ENCODE measurements around the gene KCNJ4.
A peak's percentile ranks its signal among the peaks of the same experiment; 100 is the strongest.

The KCNJ4 gene

DNA sequence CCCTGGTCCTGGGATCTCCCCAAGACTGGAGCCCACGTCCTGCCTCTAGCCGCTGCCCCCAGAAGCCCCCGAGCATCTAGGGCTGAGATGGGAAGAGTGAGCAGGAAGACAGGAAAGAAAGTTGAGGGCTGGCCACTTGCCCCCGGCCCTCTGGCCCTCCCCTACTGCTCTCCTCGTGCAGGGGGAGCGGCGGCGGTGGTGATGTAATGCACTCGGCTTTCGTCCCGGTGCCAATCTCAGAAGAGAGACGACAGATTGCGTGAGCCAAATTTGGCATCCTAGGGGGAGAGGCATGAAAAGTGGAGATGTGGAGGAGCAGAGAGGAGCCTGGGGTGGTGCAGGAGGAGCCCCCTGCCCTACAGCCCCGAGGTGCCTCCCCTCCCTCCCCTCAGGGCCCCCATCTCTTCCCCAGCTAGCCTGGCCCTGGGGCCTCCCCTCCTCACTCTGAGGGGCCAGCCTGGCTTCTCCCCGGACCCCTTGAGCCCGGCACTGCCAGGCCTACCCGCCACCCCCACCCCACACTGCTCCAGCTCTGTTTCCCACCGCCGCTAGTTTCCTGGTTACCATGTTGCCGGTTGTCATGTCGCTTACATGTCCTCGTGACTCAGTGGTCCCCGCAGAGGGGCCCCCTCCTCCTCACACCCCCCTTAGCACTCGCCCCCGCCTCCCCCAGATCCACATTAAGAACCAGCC is 2.5 kb downstream of the KCNJ4 start (continued):
- TF ChIP-seq, protein P1, sequence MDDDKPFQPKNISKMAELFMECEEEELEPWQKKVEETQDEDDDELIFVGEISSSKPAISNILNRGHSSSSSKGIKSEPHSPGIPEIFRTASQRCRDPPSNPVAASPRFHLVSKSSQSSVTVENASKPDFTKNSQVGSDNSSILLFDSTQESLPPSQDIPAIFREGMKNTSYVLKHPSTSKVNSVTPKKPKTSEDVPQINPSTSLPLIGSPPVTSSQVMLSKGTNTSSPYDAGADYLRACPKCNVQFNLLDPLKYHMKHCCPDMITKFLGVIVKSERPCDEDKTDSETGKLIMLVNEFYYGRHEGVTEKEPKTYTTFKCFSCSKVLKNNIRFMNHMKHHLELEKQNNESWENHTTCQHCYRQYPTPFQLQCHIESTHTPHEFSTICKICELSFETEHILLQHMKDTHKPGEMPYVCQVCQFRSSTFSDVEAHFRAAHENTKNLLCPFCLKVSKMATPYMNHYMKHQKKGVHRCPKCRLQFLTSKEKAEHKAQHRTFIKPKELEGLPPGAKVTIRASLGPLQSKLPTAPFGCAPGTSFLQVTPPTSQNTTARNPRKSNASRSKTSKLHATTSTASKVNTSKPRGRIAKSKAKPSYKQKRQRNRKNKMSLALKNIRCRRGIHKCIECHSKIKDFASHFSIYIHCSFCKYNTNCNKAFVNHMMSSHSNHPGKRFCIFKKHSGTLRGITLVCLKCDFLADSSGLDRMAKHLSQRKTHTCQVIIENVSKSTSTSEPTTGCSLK (tag by site-specific recombination; IDR thresholded peaks at IDR 0.05) = no peak
- TF ChIP-seq ZXDB (tag by site-specific recombination; IDR thresholded peaks at IDR 0.05) (no peak), ZNF366 (tag by site-specific recombination; conservative IDR thresholded peaks at IDR 0.05) (peak; percentile 57), YY2 (tag by site-specific recombination; IDR thresholded peaks at IDR 0.05) (no peak), MZF1 (tag by site-specific recombination; IDR thresholded peaks at IDR 0.05; ENCODE audit: borderline replicate concordance) (no peak), HOXD13 (CRISPR knock-in tag; IDR thresholded peaks at IDR 0.05; ENCODE audit: borderline replicate concordance) (no peak), KLF16 (tag by site-specific recombination; IDR thresholded peaks at IDR 0.05) (no peak), GLIS1 (tag by site-specific recombination; IDR thresholded peaks at IDR 0.05) (peak; percentile 45), ZNF2 (tag by site-specific recombination; IDR thresholded peaks at IDR 0.05) (no peak), KLF8 (tag by site-specific recombination; IDR thresholded peaks at IDR 0.05) (peak; percentile 48; the same call in 1 of the 2 replicates), ZIC2 (tag by site-specific recombination; IDR thresholded peaks at IDR 0.05) (peak; percentile 56), SP2 (tag by site-specific recombination; IDR thresholded peaks at IDR 0.05) (no peak), KLF1 (tag by site-specific recombination; IDR thresholded peaks at IDR 0.05) (no peak), ZNF223 (tag by site-specific recombination; IDR thresholded peaks at IDR 0.05) (no peak), ZNF544 (tag by site-specific recombination; IDR thresholded peaks at IDR 0.05) (no peak), GLIS2 (tag by site-specific recombination; IDR thresholded peaks at IDR 0.05) (peak; percentile 67), GLI4 (tag by site-specific recombination; IDR thresholded peaks at IDR 0.05) (no peak)
- TF ChIP-seq, protein P2, sequence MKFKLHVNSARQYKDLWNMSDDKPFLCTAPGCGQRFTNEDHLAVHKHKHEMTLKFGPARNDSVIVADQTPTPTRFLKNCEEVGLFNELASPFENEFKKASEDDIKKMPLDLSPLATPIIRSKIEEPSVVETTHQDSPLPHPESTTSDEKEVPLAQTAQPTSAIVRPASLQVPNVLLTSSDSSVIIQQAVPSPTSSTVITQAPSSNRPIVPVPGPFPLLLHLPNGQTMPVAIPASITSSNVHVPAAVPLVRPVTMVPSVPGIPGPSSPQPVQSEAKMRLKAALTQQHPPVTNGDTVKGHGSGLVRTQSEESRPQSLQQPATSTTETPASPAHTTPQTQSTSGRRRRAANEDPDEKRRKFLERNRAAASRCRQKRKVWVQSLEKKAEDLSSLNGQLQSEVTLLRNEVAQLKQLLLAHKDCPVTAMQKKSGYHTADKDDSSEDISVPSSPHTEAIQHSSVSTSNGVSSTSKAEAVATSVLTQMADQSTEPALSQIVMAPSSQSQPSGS (tag by site-specific recombination; IDR thresholded peaks at IDR 0.05; ENCODE audit: low read depth) = peak; percentile 78
- TF ChIP-seq, protein P3, sequence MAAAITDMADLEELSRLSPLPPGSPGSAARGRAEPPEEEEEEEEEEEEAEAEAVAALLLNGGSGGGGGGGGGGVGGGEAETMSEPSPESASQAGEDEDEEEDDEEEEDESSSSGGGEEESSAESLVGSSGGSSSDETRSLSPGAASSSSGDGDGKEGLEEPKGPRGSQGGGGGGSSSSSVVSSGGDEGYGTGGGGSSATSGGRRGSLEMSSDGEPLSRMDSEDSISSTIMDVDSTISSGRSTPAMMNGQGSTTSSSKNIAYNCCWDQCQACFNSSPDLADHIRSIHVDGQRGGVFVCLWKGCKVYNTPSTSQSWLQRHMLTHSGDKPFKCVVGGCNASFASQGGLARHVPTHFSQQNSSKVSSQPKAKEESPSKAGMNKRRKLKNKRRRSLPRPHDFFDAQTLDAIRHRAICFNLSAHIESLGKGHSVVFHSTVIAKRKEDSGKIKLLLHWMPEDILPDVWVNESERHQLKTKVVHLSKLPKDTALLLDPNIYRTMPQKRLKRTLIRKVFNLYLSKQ (tag by site-specific recombination; IDR thresholded peaks at IDR 0.05; ENCODE audit: borderline replicate concordance) = no peak
- TF ChIP-seq, protein P4, sequence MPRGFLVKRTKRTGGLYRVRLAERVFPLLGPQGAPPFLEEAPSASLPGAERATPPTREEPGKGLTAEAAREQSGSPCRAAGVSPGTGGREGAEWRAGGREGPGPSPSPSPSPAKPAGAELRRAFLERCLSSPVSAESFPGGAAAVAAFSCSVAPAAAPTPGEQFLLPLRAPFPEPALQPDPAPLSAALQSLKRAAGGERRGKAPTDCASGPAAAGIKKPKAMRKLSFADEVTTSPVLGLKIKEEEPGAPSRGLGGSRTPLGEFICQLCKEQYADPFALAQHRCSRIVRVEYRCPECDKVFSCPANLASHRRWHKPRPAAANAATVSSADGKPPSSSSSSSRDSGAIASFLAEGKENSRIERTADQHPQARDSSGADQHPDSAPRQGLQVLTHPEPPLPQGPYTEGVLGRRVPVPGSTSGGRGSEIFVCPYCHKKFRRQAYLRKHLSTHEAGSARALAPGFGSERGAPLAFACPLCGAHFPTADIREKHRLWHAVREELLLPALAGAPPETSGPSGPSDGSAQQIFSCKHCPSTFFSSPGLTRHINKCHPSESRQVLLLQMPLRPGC (tag by site-specific recombination; IDR thresholded peaks at IDR 0.05) = no peak; the same call in 1 of the 2 replicates

DNA sequence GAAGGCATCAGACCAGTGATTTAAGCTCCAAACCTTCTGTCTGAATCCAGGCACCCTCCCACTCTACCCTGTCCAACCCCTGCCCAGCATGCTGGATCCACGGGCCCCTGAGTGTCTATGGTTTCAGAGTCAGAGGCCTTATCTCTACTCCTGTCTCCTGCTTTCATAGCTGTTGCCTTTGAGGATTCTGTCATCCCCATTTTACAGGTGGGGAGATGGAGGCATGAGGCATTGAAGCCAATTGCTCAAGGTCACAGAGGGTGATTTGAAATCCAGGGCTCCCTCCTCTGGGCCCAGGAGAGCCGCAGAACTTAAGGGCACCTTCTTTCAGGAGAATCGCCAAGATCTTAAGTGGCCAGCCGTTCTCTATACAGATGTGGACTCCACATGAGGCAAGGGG is 3.1 kb downstream of the KCNJ4 start:
- Histone ChIP-seq H3K27ac (ENCODE audit: extremely low read depth, low read depth, low read length) (no peak overlapping the region), H3K9me3 (ENCODE audit: control insufficient read depth, insufficient read depth, low read depth, low read length) (no peaks in the 10 kb centered on the region), H3K4me3 (ENCODE audit: low read depth, low read length) (no peak overlapping the region), H3K4me1 (ENCODE audit: control insufficient read depth, insufficient read depth, low read length) (no peaks in the 10 kb centered on the region), H3K36me3 (ENCODE audit: control insufficient read depth in 2 of 2, insufficient read depth in 1 of 2, low read length in 2 of 2) (no peaks in the 10 kb centered on the region)
- POLR2A ChIA-PET = no interaction called here
- CTCF ChIA-PET = no interaction called here
- 0 out of 2 replicates have a peak, but pooled peaks have one; percentile 1 for TF ChIP-seq ZBTB48 (tag by site-specific recombination; IDR thresholded peaks at IDR 0.05)
- TF ChIP-seq, protein P5, sequence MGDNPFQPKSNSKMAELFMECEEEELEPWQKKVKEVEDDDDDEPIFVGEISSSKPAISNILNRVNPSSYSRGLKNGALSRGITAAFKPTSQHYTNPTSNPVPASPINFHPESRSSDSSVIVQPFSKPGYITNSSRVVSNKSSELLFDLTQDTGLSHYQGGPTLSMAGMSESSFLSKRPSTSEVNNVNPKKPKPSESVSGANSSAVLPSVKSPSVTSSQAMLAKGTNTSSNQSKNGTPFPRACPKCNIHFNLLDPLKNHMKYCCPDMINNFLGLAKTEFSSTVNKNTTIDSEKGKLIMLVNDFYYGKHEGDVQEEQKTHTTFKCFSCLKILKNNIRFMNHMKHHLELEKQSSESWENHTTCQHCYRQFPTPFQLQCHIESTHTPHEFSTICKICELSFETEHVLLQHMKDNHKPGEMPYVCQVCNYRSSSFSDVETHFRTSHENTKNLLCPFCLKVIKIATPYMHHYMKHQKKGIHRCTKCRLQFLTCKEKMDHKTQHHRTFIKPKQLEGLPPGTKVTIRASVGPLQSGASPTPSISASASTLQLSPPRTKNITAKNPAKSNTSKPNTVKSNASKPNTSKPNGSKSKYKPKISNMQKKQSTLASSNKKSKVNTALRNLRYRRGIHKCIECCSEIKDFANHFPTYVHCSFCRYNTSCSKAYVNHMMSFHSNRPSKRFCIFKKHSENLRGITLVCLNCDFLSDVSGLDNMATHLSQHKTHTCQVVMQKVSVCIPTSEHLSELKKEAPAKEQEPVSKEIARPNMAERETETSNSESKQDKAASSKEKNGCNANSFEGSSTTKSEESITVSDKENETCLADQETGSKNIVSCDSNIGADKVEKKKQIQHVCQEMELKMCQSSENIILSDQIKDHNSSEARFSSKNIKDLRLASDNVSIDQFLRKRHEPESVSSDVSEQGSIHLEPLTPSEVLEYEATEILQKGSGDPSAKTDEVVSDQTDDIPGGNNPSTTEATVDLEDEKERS (tag by site-specific recombination; IDR thresholded peaks at IDR 0.05) = no peak
